ENCODE measurements around the gene PIGZ.

GRCh38 chr3:196903740-196904139 lies 64.9 kb downstream of the PIGZ start:
- TF ChIP-seq CTCF (IDR thresholded peaks at IDR 0.05) = no peak
- TF ChIP-seq POLR2AphosphoS5 (IDR thresholded peaks at IDR 0.05; ENCODE audit: insufficient read depth in 1 of 2, low read depth in 1 of 2) = no peak
